Measurements from ENCODE around the gene STK17A.
A peak's percentile ranks its signal among the peaks of the same experiment; 100 is the strongest.

Gene STK17A

DNA sequence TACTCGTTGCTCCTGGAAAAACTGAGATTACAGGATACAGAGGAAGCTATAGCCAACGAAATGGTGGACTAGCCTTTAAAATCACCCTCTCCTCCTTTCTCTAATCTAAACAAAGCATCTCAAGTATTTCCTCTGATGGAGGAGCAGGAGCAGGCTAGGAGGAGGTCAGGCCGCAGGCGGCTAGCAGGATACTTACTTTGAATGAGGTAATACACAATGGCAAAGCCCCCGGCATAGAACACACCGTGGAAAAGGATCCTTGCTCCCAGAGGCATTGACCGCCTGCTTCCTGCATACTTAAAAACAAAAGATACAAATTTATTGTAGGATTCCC lies 64.4 kb downstream of the STK17A start:
- TF ChIP-seq POLR2AphosphoS5 (IDR thresholded peaks at IDR 0.05; ENCODE audit: low read depth, low read length): no peak
- no peak for TF ChIP-seq SIN3A (IDR thresholded peaks at IDR 0.05; ENCODE audit: borderline replicate concordance, insufficient read depth, low read length)
- TF ChIP-seq FOXP2 (optimal IDR thresholded peaks at IDR 0.05; ENCODE audit: borderline replicate concordance, extremely low read depth, extremely low read length, insufficient read depth): no peak
- no peak for TF ChIP-seq TAF1 (IDR thresholded peaks at IDR 0.05; ENCODE audit: borderline replicate concordance, insufficient read depth, low read length)
- TF ChIP-seq, protein P1, sequence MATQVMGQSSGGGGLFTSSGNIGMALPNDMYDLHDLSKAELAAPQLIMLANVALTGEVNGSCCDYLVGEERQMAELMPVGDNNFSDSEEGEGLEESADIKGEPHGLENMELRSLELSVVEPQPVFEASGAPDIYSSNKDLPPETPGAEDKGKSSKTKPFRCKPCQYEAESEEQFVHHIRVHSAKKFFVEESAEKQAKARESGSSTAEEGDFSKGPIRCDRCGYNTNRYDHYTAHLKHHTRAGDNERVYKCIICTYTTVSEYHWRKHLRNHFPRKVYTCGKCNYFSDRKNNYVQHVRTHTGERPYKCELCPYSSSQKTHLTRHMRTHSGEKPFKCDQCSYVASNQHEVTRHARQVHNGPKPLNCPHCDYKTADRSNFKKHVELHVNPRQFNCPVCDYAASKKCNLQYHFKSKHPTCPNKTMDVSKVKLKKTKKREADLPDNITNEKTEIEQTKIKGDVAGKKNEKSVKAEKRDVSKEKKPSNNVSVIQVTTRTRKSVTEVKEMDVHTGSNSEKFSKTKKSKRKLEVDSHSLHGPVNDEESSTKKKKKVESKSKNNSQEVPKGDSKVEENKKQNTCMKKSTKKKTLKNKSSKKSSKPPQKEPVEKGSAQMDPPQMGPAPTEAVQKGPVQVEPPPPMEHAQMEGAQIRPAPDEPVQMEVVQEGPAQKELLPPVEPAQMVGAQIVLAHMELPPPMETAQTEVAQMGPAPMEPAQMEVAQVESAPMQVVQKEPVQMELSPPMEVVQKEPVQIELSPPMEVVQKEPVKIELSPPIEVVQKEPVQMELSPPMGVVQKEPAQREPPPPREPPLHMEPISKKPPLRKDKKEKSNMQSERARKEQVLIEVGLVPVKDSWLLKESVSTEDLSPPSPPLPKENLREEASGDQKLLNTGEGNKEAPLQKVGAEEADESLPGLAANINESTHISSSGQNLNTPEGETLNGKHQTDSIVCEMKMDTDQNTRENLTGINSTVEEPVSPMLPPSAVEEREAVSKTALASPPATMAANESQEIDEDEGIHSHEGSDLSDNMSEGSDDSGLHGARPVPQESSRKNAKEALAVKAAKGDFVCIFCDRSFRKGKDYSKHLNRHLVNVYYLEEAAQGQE (IDR thresholded peaks at IDR 0.05; ENCODE audit: insufficient read depth in 1 of 2, low read depth in 2 of 2, low read length in 2 of 2): no peak

DNA sequence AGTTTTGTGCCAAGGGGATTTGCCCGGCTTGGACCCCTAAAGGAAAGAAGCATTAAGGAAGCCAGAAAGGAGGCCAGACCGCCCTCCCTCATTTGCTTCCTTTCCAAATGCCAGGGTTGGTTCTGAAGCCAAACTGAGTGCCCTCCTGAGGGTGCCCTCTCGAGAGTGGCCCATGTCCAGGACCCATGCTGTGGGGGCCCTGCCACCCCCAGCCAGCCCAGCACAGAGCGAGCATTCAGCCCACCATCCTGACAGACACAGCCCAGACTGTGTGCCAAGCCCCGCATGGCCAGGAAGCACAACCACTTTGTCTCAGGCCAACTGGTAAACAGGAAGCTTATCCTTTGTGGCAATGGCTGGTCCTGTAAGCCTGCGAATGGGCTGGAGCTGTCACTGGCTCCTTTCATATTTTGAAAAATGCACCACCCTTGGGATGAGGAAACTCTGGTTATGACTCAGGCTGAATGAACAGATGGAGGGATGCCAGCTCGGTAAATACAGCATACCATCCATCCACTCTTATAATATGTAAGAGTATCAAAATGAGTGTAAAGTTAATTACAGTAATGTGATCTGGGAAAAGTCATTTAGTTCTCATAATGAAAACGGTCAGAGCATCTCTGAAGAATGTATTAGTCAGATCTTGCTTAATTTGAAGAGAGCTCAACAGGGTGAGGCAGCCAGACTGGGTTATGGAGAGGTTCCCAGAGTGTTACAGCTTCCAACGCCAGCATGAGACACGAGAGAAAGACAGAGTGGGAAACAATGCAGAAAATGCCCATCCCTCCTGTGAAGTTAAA lies 65.0 kb downstream of the STK17A start:
- TF ChIP-seq SIN3A (IDR thresholded peaks at IDR 0.05; ENCODE audit: borderline replicate concordance, insufficient read depth, low read length) (no peak), POLR2AphosphoS5 (IDR thresholded peaks at IDR 0.05; ENCODE audit: low read depth, low read length) (no peak), TAF1 (IDR thresholded peaks at IDR 0.05; ENCODE audit: borderline replicate concordance, insufficient read depth, low read length) (no peak), FOXP2 (optimal IDR thresholded peaks at IDR 0.05; ENCODE audit: borderline replicate concordance, extremely low read depth, extremely low read length, insufficient read depth) (peak; percentile 100)
- TF ChIP-seq, protein P1 (IDR thresholded peaks at IDR 0.05; ENCODE audit: insufficient read depth in 1 of 2, low read depth in 2 of 2, low read length in 2 of 2): no peak

DNA sequence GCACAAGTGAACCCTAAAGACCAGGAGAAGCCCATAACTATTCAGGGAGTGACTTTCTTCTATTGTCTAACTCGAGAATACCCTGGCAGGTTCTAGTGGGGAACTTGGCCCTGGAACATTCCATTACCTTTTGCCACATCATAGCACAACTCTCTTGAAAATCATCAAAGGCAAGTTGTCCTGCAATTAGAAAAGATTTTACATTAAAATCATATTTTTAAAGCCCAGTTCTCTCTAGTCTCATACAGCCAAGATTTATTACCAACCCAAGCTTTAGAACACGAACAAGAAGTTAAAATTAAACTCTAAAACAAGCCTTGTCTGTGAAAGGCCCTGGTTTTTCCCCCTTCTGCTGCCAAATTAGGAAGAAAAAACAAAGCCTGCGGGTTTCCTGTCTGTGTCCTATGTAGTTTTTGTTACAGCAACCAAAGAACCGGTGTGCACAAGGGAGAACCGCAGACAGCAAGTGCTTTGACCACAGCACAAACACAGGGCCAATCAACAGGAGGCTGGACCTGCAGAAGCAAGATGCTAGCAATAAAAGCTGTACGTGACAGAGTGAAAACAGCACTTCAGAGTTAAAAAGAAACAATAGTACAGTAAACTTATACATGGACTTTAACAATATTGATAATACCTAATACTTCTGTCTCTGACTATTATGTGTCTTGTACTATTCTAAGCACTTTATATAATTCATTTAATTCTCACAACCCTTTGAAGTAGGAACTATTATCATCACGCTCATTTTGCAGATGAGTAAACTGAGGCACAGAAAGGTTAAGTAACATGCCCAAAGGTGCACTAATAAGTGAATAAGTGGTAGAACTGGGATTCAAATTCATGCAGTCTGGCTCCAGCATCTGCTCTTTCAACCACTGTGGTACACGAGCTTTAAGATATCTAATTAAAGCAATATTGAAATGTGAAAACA lies 65.8 kb downstream of the STK17A start:
- TF ChIP-seq, protein P1 (IDR thresholded peaks at IDR 0.05; ENCODE audit: insufficient read depth in 1 of 2, low read depth in 2 of 2, low read length in 2 of 2): no peak
- TF ChIP-seq POLR2AphosphoS5 (IDR thresholded peaks at IDR 0.05; ENCODE audit: low read depth, low read length) (no peak), SIN3A (IDR thresholded peaks at IDR 0.05; ENCODE audit: borderline replicate concordance, insufficient read depth, low read length) (no peak; the same call in 1 of the 2 replicates), FOXP2 (optimal IDR thresholded peaks at IDR 0.05; ENCODE audit: borderline replicate concordance, extremely low read depth, extremely low read length, insufficient read depth) (no peak), TAF1 (IDR thresholded peaks at IDR 0.05; ENCODE audit: borderline replicate concordance, insufficient read depth, low read length) (no peak)

DNA sequence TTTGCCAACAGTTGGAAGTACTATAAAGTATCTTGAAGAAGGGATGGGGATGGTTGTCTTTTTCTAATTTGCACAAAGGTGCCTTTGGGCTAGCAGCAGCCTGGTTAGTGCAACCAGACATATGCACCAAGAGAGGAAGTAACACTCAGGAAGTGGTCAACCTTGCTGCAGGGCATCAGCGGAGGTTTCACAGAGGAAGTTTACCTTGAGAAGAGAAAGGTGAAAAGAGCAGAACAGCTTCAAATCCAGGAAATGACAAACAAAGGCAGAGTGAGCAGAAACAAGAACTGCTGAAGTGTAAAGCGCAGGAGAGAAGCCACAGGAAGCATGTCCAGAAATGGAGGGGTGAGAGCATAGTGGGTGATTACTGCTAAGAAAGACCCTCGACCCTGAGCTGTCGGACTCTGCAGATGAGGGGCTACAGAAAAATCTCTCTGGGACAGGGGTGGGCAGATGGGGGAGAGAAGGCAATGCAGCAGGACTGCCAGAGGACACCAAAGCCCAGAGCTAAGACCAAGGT lies 66.9 kb downstream of the STK17A start:
- TF ChIP-seq TAF1 (IDR thresholded peaks at IDR 0.05; ENCODE audit: borderline replicate concordance, insufficient read depth, low read length) (peak; percentile 38; the same call in 1 of the 2 replicates), FOXP2 (optimal IDR thresholded peaks at IDR 0.05; ENCODE audit: borderline replicate concordance, extremely low read depth, extremely low read length, insufficient read depth) (no peak), SIN3A (IDR thresholded peaks at IDR 0.05; ENCODE audit: borderline replicate concordance, insufficient read depth, low read length) (no peak), POLR2AphosphoS5 (IDR thresholded peaks at IDR 0.05; ENCODE audit: low read depth, low read length) (no peak)
- TF ChIP-seq, protein P1 (IDR thresholded peaks at IDR 0.05; ENCODE audit: insufficient read depth in 1 of 2, low read depth in 2 of 2, low read length in 2 of 2): peak in 1 of 2 experiments; percentile 44; a peak in 2 of 4 replicates
